22Rv1 (cell line): ENCODE results near the gene QSOX1.

Experiments
- ZFX ChIP-seq: fragments of 450-650 bp; IDR thresholded peaks from 2 replicates; pipeline ENCODE4 v1.6.1; 2017; ENCODE audit warnings: antibody characterized with exemption, borderline replicate concordance
- TF ChIP-seq, protein P1 (sequence below): fragments of 450-650 bp; IDR thresholded peaks from 2 replicates; pipeline ENCODE4 v1.5.1; 2017; ENCODE audit warnings: mild to moderate bottlenecking

DNA sequence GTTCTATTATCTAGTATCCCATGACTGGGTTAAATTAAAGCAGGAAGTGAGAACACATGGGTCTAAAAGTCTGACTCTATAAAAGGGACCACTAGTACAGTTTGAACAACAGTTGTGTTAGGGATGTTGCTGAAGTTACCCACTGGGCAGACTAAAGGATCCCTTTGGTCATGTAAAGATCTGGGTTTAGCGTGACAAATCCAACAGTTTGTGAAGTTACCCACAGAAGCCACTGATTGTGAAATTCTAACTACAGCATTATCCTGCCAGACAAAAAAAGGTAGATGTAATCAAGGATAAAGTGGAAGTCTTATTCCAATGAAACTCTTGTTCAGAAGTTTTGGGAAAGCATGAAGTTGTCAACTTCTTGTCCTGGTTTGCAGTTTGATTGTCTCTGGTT is 5.7 kb downstream of the QSOX1 start:
- TF ChIP-seq, protein P1, sequence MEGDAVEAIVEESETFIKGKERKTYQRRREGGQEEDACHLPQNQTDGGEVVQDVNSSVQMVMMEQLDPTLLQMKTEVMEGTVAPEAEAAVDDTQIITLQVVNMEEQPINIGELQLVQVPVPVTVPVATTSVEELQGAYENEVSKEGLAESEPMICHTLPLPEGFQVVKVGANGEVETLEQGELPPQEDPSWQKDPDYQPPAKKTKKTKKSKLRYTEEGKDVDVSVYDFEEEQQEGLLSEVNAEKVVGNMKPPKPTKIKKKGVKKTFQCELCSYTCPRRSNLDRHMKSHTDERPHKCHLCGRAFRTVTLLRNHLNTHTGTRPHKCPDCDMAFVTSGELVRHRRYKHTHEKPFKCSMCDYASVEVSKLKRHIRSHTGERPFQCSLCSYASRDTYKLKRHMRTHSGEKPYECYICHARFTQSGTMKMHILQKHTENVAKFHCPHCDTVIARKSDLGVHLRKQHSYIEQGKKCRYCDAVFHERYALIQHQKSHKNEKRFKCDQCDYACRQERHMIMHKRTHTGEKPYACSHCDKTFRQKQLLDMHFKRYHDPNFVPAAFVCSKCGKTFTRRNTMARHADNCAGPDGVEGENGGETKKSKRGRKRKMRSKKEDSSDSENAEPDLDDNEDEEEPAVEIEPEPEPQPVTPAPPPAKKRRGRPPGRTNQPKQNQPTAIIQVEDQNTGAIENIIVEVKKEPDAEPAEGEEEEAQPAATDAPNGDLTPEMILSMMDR = no peak
- no peak for TF ChIP-seq ZFX
